Erythroblast (primary cell): ENCODE measurements around the gene PIK3R1.

Experiments used
- GATA1 ChIP-seq: IDR thresholded peaks from 2 replicates; pipeline ENCODE4 v1.6.1; 2011; ENCODE audit warnings: low read depth, mild to moderate bottlenecking, control low read depth, low read length, moderate library complexity
- POLR2A ChIP-seq: IDR thresholded peaks from 2 replicates; pipeline ENCODE4 v1.6.1; 2011; ENCODE audit warnings: mild to moderate bottlenecking, low read length

DNA sequence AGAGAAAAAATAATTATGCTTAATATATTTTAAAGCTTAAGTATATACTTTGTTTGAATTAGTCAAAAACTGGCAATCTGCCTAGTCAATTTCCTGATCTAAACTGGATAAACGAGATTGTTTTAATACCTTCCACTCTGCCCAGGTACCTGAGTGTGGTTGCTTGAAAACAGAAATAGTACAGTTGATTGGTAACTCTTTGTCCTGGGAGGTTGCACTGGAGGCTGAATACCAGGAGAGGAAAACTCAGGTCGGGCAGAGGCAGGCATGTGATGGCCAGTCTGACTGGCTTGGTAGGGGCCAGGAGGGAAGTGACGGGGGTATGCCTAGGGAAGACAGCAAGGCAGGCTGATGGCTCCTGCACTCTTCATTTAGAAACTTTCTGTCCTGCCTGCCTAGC, 80.2 kb downstream of the PIK3R1 start:
- TF ChIP-seq POLR2A (no peak), GATA1 (no peak)
